Esophagus squamous epithelium (tissue), 5 donors: ENCODE data around the gene DUSP7. TPM values are rescaled to one million over a fixed set of nuclear protein-coding genes. Genes with fewer than 3 reads are reported as not detected.
"Not testable (repeated sequence)": the region's sequence is repeated elsewhere in the genome, so short reads cannot be mapped to it uniquely, and the experiment has no call there.

Source experiments
- DNase-seq: peaks from one replicate; lab custom pipeline; 2025; lab: John Stamatoyannopoulos, UW
- H3K27ac ChIP-seq, 4 donors: fragments of 200-600 bp; sonication (generic); one replicate each; pipeline ENCODE4 v1.5.1; 2016 to 2019; ENCODE audit warnings: mild to moderate bottlenecking in 1 of 4
- H3K27me3 ChIP-seq, 4 donors: fragments of 200-600 bp; sonication (generic); 1 replicate in 3 of 4; 2 replicates in 1 of 4; pipeline versions ENCODE4 v1.5.1 to v1.6.0; 2017 to 2021; ENCODE audit warnings: antibody characterized with exemption in 1 of 4
- H3K36me3 ChIP-seq, 3 donors: fragments of 200-600 bp; sonication (generic); one replicate each; pipeline ENCODE4 v1.5.1; 2016 to 2019
- H3K4me1 ChIP-seq, 3 donors: fragments of 200-600 bp; sonication (generic); one replicate each; pipeline ENCODE4 v1.5.1; 2017 to 2019
- H3K4me3 ChIP-seq, 4 donors: fragments of 200-600 bp; sonication (generic); 1 replicate in 3 of 4; 2 replicates in 1 of 4; pipeline ENCODE4 v1.5.1; 2016 to 2019; ENCODE audit warnings: mild to moderate bottlenecking in 2 of 4, moderate library complexity in 1 of 4
- H3K9me3 ChIP-seq, 3 donors: fragments of 200-600 bp; sonication (generic); one replicate each; pipeline ENCODE4 v1.5.1; 2016 to 2019
- POLR2A ChIP-seq, 4 donors: fragments of 450-650 bp; IDR thresholded peaks; one replicate each; pipeline ENCODE4 v1.6.1; 2017; ENCODE audit warnings: antibody characterized with exemption in 4 of 4, mild to moderate bottlenecking in 4 of 4, moderate library complexity in 3 of 4
- WGBS, 2 donors: methylation state at CpG; one replicate each; pipeline ENCODE4 v1.1.5; 2018; 5-methylcytosine and 5-hydroxymethylcytosine counted together
- intact Hi-C: fragments of 100-400 bp; cut with DNase I; formaldehyde crosslinking; loops from one replicate; pipeline ENCODE4 v1.15.0; 2022
- total RNA-seq, 4 donors: library from RNA; depleted of rRNA; stranded (reverse); fragments of >200 nt; gene quantifications; one replicate each; pipeline ENCODE4 v1.1.0, GENCODE V29; 2016
- TF ChIP-seq, protein P1 (sequence below), 6 experiments: fragments of 450-650 bp in 4 of 6; fragments of 200-600 bp in 2 of 6; sonication (generic) in 2 of 6; IDR thresholded peaks; one replicate each; pipeline ENCODE4 v1.5.1; 2016 to 2019; ENCODE audit warnings: antibody characterized with exemption in 6 of 6, mild to moderate bottlenecking in 4 of 6, moderate library complexity in 4 of 6
- donor health status: DM: yes; HTN: yes; CAD: no.

The DUSP7 gene
- total RNA-seq, 4 donors from 2014 or later: 49.3 to 105 (median 62.1) TPM

DNA sequence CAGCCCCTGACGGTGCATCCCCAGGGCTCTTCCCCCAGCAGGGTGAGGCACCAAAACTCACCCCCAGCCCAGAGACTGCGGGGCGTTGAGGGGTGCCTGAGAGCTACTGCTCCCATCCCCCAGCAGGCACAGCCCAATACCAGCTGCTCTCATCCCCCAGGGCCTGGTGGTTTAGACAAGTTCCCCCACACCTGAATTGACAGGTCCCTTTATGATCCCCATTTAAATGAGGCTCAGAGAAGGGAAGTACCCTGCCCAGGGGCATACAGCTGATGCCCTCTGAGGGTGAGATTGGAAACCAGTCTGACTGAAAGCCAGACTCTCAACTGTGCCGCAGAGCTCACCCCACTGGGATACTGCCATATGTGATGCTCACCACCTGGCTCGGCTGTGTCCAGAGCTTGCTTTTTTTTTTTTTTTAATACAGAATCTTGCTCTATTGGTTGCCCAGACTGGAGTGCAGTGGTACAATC, 20.1 kb downstream of the DUSP7 start:
- no peak for DNase-seq
- no peak overlapping the region for H3K27ac ChIP-seq
- H3K4me1 ChIP-seq: peaks cover 20 to 76% (median 45%) of the 10 kb centered on the region in 3 donors
- no peaks in the 10 kb centered on the region for H3K9me3 ChIP-seq
- TF ChIP-seq POLR2A (IDR thresholded peaks at IDR 0.05): no peak
- TF ChIP-seq, protein P1, sequence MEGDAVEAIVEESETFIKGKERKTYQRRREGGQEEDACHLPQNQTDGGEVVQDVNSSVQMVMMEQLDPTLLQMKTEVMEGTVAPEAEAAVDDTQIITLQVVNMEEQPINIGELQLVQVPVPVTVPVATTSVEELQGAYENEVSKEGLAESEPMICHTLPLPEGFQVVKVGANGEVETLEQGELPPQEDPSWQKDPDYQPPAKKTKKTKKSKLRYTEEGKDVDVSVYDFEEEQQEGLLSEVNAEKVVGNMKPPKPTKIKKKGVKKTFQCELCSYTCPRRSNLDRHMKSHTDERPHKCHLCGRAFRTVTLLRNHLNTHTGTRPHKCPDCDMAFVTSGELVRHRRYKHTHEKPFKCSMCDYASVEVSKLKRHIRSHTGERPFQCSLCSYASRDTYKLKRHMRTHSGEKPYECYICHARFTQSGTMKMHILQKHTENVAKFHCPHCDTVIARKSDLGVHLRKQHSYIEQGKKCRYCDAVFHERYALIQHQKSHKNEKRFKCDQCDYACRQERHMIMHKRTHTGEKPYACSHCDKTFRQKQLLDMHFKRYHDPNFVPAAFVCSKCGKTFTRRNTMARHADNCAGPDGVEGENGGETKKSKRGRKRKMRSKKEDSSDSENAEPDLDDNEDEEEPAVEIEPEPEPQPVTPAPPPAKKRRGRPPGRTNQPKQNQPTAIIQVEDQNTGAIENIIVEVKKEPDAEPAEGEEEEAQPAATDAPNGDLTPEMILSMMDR (IDR thresholded peaks at IDR 0.05): no peak
- no peaks in the 10 kb centered on the region for H3K27me3 ChIP-seq
- 39 to 53% methylated on average over 2 of the region's 5 CpGs for WGBS, 2 donors
- intact Hi-C loops: no loop called here
- no peaks in the 10 kb centered on the region for H3K36me3 ChIP-seq
- H3K4me3 ChIP-seq: no peak overlapping the region

DNA sequence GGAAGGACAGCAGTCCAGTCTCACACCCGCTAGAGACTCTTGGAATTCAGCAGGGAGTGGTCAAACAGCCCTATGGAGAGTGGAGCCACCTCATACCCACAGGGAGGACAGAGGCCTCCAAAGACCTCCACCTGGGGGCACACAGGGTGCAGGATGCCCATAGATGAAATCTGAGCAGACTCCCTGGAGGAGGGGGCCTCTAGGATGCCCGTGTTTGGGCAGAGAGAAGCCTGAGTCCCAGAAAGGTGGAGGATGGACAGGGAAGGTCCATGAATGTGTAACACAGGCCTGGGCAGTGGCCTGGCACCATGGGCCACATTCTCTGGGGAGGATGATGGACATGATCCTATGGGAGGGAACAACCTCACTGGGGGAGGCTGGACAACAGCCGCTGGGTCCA, 21.7 kb downstream of the DUSP7 start:
- H3K4me1 ChIP-seq: peaks cover 18 to 76% (median 51%) of the 10 kb centered on the region in 3 donors
- WGBS, 2 donors: 88 to 92% methylated on average over 2 of the region's 3 CpGs
- TF ChIP-seq POLR2A (IDR thresholded peaks at IDR 0.05): no peak
- TF ChIP-seq, protein P1 (IDR thresholded peaks at IDR 0.05): no peak

DNA sequence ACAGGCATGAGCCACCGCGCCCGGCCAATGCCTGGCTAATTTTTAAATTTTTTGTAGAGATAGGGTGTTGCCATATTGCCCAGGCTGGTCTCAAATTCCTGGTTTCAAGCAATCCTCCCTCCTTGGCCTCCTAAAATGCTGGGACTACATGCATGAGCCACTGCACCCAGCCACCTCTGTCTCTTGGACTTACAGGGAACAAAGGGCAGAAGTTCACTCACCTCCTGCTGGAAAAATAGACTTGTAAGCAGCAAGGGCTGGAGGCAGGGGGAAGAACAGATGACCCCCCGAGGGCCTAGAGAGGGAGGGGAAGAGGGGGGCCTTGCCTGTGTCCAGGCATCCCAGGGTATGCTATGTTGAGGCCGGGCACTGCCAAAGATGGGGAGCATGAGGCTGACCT, 22.2 kb downstream of the DUSP7 start:
- intact Hi-C loops: no loop called here
- H3K27ac ChIP-seq: no peak overlapping the region
- WGBS, 2 donors: 97 to 100% methylated on average over 3 to 5 of the region's 5 CpGs
- no peaks in the 10 kb centered on the region for H3K27me3 ChIP-seq
- H3K4me1 ChIP-seq: peaks cover 16 to 76% (median 47%) of the 10 kb centered on the region in 3 donors
- no peaks in the 10 kb centered on the region for H3K9me3 ChIP-seq
- TF ChIP-seq, protein P1 (IDR thresholded peaks at IDR 0.05): no peak
- no peak for TF ChIP-seq POLR2A (IDR thresholded peaks at IDR 0.05)
- no peak overlapping the region for H3K4me3 ChIP-seq
- DNase-seq: no peak
- H3K36me3 ChIP-seq: no peaks in the 10 kb centered on the region

More for the DNA sequence above, 21.7 kb downstream of the DUSP7 start:
- H3K27me3 ChIP-seq: no peaks in the 10 kb centered on the region
- H3K9me3 ChIP-seq: no peaks in the 10 kb centered on the region
- no peak overlapping the region for H3K4me3 ChIP-seq
- intact Hi-C loops: no loop called here
- no peak for DNase-seq
- no peak overlapping the region for H3K27ac ChIP-seq
- no peaks in the 10 kb centered on the region for H3K36me3 ChIP-seq

DNA sequence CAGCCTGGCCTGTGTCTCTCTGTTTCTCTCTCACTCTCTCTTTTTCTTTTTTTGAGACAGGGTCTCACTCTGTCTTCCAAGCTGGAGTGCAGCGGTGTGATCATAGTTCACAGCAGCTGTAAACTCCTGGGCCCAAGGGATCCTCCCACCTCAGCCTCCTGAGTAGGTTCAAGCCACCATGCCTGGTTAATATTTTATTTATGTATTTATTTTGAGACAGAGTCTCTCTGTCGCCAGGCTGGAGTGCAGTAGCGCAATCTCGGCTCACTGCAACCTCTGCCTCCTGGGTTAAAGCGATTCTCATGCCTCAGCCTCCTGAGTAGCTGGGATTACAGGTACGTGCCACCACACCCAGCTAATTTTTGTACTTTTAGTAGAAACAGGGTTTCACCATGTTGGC, 22.6 kb downstream of the DUSP7 start:
- H3K27ac ChIP-seq, H3K9me3 ChIP-seq, H3K36me3 ChIP-seq, H3K27me3 ChIP-seq, H3K4me3 ChIP-seq, intact Hi-C loops, DNase-seq: not testable (repeated sequence)
- peaks cover 15 to 76% (median 48%) of the 10 kb centered on the region in 3 donors for H3K4me1 ChIP-seq
- 89 to 91% methylated on average over 6 of the region's 6 CpGs for WGBS, 2 donors

DNA sequence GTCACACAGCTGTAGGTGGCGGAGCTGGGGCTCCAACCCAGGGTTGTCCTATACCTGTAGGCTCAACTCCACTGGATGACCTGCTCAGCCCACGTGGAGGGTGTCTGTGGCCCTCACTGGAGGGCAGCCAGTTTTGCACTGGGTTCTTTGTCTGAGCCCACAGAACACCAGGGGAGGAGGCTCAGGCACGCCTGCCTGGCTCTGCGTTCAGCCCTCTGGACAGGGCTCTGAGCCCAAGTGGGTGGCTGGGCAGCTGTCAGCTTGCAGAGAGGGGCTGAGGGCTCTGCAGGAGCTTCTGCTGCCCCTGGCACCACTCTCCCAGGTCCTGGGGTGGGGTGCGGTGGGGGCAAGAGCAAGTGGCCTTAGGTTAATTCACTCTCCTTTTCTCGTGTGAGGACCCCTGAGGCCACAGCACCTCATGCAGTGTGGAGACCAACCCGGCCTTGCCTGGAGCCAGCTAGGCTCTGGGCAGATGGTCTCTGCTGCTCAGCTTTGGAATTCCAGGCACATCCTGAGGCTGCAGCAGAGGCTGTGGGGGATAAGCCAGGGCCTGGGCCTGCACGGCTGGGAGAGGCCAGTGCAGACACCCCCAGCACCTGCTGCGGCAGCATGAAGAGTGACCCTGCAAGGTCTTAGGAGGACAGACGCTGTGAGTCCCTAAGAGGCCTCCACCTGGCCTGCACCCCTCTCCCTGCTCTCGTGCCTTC, 23.5 kb downstream of the DUSP7 start:
- no peak overlapping the region for H3K4me3 ChIP-seq
- no peak overlapping the region for H3K27ac ChIP-seq
- intact Hi-C loops: no loop called here
- H3K36me3 ChIP-seq: no peaks in the 10 kb centered on the region
- no peak for DNase-seq
- TF ChIP-seq, protein P1 (IDR thresholded peaks at IDR 0.05): no peak
- no peak for TF ChIP-seq POLR2A (IDR thresholded peaks at IDR 0.05)
- no peaks in the 10 kb centered on the region for H3K9me3 ChIP-seq
- no peaks in the 10 kb centered on the region for H3K27me3 ChIP-seq
- WGBS, 2 donors: 23 to 50% methylated on average over 3 to 6 of the region's 11 CpGs
- H3K4me1 ChIP-seq: peaks cover 6 to 74% (median 44%) of the 10 kb centered on the region in 3 donors
